KMS-11 (cell line): ENCODE results near the gene URB2.
A peak's percentile ranks its signal among the peaks of the same experiment; 100 is the strongest.

Experiments
- H2AFZ ChIP-seq: fragments of 200-600 bp; sonication (generic); 2 replicates; pipeline ENCODE4 v1.6.1; 2016; ENCODE audit warnings: antibody characterized with exemption, mixed run types, low read depth
- H3K27ac ChIP-seq: fragments of 200-600 bp; sonication (generic); 2 replicates; pipeline ENCODE4 v1.6.1; 2016; ENCODE audit warnings: mild to moderate bottlenecking, mixed run types
- H3K27me3 ChIP-seq: fragments of 200-600 bp; sonication (generic); 2 replicates; pipeline ENCODE4 v1.6.1; 2017; ENCODE audit warnings: mild to moderate bottlenecking, low read depth, mixed run types, moderate library complexity; ENCODE audit not compliant: insufficient read depth
- H3K36me3 ChIP-seq: fragments of 200-600 bp; sonication (generic); 2 replicates; pipeline ENCODE4 v1.6.1; 2017; ENCODE audit warnings: mild to moderate bottlenecking, mixed run types; ENCODE audit not compliant: insufficient read depth
- H3K4me1 ChIP-seq: fragments of 200-600 bp; sonication (generic); 2 replicates; pipeline ENCODE4 v1.6.1; 2016; ENCODE audit warnings: mild to moderate bottlenecking, low read depth, mixed run types; ENCODE audit not compliant: poor library complexity, severe bottlenecking
- H3K4me2 ChIP-seq: fragments of 200-600 bp; sonication (generic); 2 replicates; pipeline ENCODE4 v1.7.0; 2016; ENCODE audit warnings: mild to moderate bottlenecking, mixed run types
- H3K4me3 ChIP-seq: fragments of 200-600 bp; sonication (generic); IDR thresholded peaks from 2 replicates; pipeline ENCODE4 v1.6.1; 2017; ENCODE audit warnings: low read depth, low read length, mixed read lengths; ENCODE audit not compliant: insufficient read depth
- H3K79me2 ChIP-seq: fragments of 200-600 bp; sonication (generic); 2 replicates; pipeline ENCODE4 v1.6.1; 2016; ENCODE audit warnings: low read depth, mixed run types; ENCODE audit not compliant: insufficient read depth
- H3K9ac ChIP-seq: fragments of 200-600 bp; sonication (generic); 2 replicates; pipeline ENCODE4 v1.6.1; 2016; ENCODE audit warnings: mild to moderate bottlenecking, mixed run types
- H4K20me1 ChIP-seq: fragments of 200-600 bp; sonication (generic); 2 replicates; pipeline ENCODE4 v1.6.1; 2016; ENCODE audit warnings: mild to moderate bottlenecking, mixed run types; ENCODE audit not compliant: insufficient read depth
- CTCF ChIP-seq: fragments of 200-600 bp; sonication (generic); conservative IDR thresholded peaks from 2 replicates; pipeline ENCODE4 v1.6.1; 2017; ENCODE audit warnings: low read depth, mild to moderate bottlenecking, antibody characterized with exemption, low read length, moderate library complexity, mixed read lengths

The URB2 gene

GRCh38 chr1:229661897-229662296 is 35.9 kb downstream of the URB2 start:
- Histone ChIP-seq H3K4me2 (no peak overlapping the region), H3K27ac (no peak overlapping the region), H3K9ac (no peak overlapping the region), H4K20me1 (no peaks in the 10 kb centered on the region), H3K27me3 (no peaks in the 10 kb centered on the region), H2AFZ (no peak overlapping the region), H3K79me2 (no peaks in the 10 kb centered on the region), H3K36me3 (peaks cover 9% of the 10 kb centered on the region; the same call in 1 of the 2 replicates), H3K4me3 (no peak overlapping the region), H3K4me1 (peaks cover 41% of the 10 kb centered on the region)
- no peak for TF ChIP-seq CTCF

GRCh38 chr1:229664133-229664689 is 38.2 kb downstream of the URB2 start:
- Histone ChIP-seq H3K27ac (peak overlapping the region; percentile 21; the same call in 1 of the 2 replicates), H4K20me1 (no peaks in the 10 kb centered on the region), H3K27me3 (no peaks in the 10 kb centered on the region), H3K4me3 (peak overlapping the region; percentile 17), H2AFZ (no peak overlapping the region), H3K4me1 (peaks cover 22% of the 10 kb centered on the region), H3K9ac (no peak overlapping the region), H3K4me2 (peak overlapping the region; percentile 61), H3K36me3 (peaks cover 6% of the 10 kb centered on the region; the same call in 1 of the 2 replicates), H3K79me2 (no peaks in the 10 kb centered on the region)
- TF ChIP-seq CTCF, result no peak

DNA sequence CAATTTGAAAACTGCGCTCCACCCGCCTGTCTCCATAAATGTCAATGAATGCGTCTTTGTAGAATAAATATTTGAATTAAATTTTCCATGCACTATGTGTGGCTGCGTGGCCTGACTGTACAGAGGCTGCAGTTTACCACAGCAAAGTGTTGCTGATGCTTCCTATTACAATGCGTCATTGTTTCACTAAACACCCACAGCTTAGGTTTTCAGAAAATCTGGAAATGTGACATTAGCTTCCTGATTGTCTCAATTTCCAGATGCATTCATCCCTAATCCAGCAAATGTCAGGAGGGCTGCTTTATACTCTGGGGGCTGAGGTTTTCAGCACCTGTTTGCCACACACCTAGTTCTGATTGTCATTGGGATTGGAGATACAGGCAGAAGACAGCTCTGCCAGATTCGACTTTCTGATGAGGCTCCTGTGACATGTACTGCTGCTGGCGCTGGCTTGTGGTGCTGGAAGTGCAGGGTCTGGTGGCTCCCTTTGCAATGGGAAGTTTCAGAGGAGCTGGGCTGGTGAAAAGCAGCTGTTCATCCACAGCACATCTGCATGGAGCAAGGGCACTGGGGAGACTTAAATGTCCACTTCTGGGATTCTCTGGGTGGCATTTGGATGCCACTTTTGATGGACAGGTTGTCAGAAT is 40.0 kb downstream of the URB2 start:
- H3K36me3 ChIP-seq, result peaks cover 1% of the 10 kb centered on the region; the same call in 1 of the 2 replicates
- H3K4me3 ChIP-seq, result no peak overlapping the region
- H3K79me2 ChIP-seq, result no peaks in the 10 kb centered on the region
- TF ChIP-seq CTCF, result no peak
- no peaks in the 10 kb centered on the region for H3K27me3 ChIP-seq
- H3K4me1 ChIP-seq, result peaks cover 22% of the 10 kb centered on the region
- H4K20me1 ChIP-seq, result no peaks in the 10 kb centered on the region
- no peak overlapping the region for H3K4me2 ChIP-seq
- no peak overlapping the region for H3K9ac ChIP-seq
- no peak overlapping the region for H2AFZ ChIP-seq
- H3K27ac ChIP-seq, result no peak overlapping the region

GRCh38 chr1:229666585-229666984 is 40.5 kb downstream of the URB2 start:
- no peak for TF ChIP-seq CTCF
- Histone ChIP-seq H3K4me3 (no peak overlapping the region), H3K36me3 (no peaks in the 10 kb centered on the region; the same call in 1 of the 2 replicates), H3K9ac (no peak overlapping the region), H3K4me2 (no peak overlapping the region), H3K4me1 (peaks cover 22% of the 10 kb centered on the region), H4K20me1 (no peaks in the 10 kb centered on the region), H3K27me3 (no peaks in the 10 kb centered on the region), H3K27ac (no peak overlapping the region), H2AFZ (no peak overlapping the region), H3K79me2 (no peaks in the 10 kb centered on the region)
